Fibroblast of the conjunctiva (primary cell): Measurements from ENCODE around the gene CTRB1.

Source experiments
- DNase-seq: peaks from one replicate; pipeline ENCODE4 v3.0.0-alpha.2; 2010; ENCODE audit warnings: low read depth

CTRB1 gene

DNA sequence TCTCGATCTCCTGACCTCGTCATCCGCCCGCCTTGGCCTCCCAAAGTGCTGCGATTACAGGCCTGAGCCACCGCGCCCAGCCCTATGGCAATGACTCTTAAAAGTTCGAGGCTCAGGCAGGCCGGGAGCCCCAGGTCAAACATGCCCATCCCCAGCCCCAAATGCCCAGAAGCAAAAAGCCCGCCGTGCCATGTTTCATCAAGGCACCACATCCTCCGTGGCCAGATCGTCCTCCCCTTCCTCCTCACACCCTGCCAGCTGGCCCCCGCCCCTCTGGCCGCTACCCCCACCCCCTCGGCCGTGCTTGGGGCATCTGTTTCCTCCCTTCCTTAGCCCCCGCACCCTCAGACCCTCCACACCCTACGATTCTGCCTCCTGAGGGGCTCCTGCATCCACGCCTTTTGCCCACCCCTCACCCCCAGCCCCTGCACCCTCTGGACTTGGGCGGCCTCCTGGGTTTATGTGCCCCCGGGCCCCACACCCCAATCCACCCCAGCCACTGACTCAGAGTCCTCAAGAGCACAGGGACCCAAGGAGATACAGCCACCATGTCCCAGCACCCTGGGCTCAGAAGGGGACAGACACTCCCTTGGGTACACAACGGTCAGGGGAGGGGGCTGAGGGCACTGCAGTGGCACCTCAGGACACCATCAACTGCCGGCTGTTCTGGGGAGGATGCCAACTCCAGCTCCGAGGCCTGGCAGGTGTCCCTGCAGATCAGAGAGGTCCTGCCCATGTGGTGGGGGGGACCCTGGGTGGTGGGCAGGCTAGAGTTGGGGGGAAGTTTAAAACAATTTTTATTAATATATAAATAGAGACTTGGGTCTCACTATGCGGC is 7.1 kb downstream of the CTRB1 start:
- DNase-seq: no peak

- no peak for DNase-seq
Observed at GRCh38 chr16:75226550-75227360, 8.0 kb downstream of the CTRB1 start.

GRCh38 chr16:75227361-75228142 is 8.8 kb downstream of the CTRB1 start:
- DNase-seq: no peak

DNA sequence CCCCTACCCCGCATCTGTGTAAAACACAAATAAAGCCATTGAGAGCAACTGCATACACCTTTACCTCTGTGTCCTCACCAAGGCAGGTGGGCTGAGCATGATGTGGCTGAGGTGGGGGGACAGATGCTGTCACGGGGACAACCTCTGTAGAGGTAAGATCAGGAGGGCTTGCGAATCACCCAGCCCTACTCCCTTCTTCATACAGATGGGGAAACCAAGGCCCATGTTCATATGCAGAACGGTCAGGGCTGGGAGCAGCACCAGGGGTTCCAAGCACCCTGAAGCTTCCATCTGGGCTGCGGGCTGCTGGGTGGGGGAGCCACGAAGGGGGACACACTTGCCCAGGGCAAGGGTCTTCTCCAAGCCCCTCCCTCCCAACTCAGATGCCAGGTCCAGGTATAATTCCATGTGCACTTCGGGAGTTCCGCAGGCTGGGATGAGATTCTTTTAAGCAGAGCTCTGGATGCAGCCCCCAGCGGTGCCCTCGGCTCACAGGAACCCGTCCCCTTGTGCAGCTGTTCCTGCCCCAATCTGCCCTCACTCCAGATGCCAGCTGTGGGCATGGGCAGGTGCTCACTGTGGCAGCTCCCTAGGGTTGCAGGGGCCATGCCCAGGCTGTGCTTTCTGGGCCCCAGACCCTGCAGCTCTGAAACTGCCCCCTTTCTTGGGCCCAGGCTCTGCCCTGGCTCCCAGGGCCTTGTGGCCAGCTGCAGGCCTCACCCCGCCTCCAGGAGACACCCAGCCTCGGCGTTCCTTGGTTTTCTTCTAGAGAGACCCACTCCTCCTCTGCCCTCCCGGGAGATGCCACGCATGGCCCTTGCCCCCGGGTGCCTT is 9.6 kb downstream of the CTRB1 start:
- no peak for DNase-seq

GRCh38 chr16:75229172-75230031 is 10.6 kb downstream of the CTRB1 start:
- DNase-seq: no peak

- no peak for DNase-seq
Observed at GRCh38 chr16:75230471-75231110, 11.8 kb downstream of the CTRB1 start.

DNA sequence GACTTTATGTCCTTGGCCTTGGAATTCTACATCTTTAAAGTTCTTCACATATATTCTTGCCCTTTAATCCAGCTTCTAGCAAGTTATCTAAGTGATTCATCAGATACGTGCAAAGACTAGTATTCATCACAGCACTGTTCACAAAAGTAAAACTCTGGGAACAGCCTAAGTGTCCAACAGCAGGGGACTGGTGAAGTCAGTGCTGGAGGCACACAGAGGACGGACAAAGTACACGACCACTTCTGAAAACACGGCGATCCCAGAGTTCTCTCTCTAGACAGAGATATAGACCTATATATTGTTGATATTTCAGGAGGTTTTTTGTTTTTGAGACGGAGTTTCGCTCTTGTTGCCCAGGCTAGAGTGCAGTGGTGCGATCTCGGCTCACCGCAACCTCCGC is 12.8 kb downstream of the CTRB1 start:
- DNase-seq: no peak

- DNase-seq: no peak
Observed at GRCh38 chr16:75233611-75233938, 14.8 kb downstream of the CTRB1 start.

DNA sequence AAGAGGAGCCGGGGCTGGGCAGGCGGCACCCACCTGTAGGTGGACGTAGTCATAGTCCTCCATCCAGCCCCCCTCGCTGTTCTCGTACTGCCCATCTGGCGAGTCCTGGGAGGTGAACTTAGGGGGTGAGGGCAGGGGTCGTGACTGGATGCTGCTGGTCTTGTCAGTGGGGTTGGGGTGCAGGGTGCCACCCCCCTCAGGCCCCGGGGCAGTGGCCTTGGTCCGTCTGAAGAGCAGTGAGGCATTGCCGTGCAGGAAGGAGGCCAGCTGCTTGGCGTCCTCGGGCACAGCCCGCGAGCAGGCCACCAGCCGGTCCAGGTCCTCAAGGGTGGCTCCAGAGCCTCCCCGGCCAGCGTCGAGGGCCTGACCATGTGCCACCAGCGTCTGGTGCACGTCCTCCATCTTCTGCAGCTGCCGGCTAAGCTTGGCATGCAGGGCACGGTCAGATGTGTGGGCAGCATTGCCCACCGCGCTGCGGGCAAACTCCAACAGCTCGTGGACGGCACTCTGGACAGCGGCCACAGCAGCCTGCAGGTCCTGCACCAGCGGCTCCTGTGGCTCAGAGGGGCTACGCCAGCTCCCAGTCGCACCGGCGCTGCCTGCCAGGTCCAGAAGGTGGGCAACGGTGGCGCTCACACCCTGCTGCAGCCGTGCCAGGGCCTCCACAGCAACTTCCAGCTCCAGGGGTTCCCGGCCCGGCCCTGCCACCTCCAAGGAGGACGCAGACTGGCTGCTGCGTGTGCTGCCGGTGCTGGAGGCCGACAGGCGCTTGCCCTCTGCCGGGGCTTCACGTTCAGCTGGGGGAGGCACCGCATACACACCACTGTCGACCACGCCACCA is 16.3 kb downstream of the CTRB1 start:
- DNase-seq: no peak

DNA sequence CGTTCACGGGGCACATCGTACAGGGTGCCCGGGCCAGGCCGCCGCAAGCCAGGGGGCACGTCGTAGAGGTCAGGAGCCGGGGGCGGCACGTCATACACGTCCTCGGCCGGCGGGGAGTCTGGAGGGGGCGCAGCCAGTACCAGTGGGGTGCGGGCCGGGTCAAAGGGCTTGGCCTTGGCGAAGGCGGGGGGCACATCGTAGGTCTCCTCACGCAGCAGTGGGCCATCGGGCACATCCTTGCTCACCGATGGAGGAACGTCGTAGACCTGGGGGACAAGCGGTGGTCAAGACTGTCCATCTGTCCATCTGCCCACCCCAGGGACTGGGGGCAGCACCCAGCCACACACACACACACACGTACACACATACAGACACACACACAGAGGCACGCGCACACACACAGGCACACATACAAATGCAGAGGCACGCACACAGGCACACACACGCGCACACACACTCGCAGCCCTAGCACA is 17.0 kb downstream of the CTRB1 start:
- no peak for DNase-seq

DNA sequence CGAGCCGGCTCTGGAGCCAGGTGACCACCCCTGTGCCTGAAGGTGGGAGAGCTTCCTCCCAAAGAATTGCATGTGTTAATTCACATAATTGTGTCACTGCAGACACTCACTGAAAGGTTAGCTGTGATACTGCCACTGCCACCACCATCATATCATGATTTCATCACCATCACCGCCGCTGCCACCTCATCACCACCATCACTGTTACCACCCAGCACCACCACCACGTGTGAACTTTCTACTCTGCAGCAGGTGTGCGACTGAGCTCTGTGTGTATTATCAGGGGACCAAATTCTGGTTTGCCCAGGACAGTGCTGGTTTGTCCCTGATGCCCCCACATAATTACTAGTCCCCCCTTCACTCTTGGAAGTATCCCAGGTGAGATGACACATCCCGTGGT is 17.4 kb downstream of the CTRB1 start:
- no peak for DNase-seq

GRCh38 chr16:75236736-75237397 is 18.1 kb downstream of the CTRB1 start:
- no peak for DNase-seq

GRCh38 chr16:75237398-75238131 is 18.8 kb downstream of the CTRB1 start:
- no peak for DNase-seq

- DNase-seq: peak; percentile 76
Observed at GRCh38 chr16:75238132-75238852, 19.5 kb downstream of the CTRB1 start.

DNA sequence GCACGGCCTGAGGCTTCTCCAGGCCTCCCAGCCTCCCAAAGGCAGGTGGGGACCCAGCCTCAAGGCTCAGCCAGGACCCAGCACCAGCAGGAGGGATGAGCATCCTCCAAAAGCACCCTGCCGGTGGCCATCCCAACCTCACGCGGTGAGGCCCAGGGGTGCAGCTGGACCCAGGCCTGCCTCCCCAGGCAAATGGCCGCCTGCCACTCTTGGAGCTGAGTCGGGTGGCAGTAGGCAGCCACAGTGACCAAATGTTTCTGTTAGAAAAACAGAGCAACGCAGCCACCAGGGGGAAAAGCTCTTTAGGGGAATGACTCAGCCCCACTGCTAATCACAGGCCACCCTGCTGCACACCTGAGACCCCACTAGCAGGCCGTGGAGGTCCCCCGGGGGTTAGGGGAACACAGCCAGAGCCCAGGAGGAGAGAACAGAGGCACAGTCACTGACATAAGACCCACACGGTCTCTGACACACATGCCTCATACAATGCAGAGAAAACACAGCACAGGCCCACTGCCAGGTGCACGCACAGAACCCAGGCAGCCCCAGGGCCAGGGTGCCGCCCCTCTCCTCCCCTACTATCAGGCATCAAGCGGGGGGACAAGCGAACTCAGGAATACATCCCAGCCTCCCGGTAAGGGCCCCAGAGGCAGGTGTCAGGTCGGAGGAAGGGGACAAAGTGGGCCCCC is 20.2 kb downstream of the CTRB1 start:
- DNase-seq: no peak

DNA sequence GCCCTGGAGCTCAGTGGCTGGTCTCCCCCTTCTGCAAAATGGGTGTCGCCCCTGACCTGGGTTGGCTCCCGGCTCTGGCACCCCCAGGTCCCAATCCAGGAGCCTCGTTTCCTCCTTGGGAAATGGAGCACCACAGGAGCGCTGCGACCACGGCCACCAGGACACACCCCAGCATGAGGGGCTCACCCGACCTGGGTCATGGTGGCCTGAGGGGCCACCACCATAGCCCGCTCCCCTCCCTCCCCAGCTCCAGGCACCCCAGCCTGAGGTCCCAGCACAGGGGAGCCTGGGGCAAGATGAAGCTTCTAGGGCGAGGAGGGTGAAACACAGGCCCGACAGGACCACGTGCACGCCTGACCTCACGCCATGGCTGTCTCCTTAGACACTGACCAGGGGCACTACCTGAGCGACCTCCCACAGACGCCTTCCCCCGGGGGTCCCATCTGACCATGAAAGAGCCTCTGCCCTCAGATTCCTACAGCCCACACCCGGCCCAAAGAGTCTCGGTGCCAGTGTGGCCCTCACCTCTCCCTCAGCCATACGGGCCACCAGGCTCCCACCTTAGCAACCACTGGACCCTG is 20.8 kb downstream of the CTRB1 start:
- DNase-seq: no peak
